Superior temporal gyrus (tissue), 1 donor: Measurements from ENCODE around the gene TXNDC16.

Source experiments
- DNase-seq: peaks from one replicate; pipeline ENCODE4 v3.0.0-alpha.2; 2016; ENCODE audit errors: extremely low spot score

Gene TXNDC16

GRCh38 chr14:52455291-52456088 lies 96.8 kb downstream of the TXNDC16 start:
- DNase-seq: no peak

DNA sequence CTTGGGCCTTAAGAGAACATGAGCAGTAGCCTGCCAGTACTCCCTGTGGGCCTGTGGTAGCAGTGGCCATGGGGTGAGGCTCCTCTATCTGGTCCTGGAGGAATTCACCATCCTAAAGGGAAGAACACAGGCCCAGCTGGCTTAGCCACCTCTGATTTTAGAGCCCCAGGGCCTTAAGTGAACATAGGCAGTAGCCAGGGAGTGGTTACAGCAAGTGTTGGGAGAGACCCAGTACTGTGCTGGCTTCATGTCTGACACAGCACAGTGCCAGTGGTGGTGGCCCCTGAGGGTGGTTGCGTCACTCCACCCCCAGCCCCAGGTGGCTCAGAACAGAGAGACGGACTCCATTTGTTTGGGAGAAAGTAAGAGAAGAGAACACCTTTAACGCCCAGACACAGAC lies 105.1 kb downstream of the TXNDC16 start:
- no peak for DNase-seq

DNA sequence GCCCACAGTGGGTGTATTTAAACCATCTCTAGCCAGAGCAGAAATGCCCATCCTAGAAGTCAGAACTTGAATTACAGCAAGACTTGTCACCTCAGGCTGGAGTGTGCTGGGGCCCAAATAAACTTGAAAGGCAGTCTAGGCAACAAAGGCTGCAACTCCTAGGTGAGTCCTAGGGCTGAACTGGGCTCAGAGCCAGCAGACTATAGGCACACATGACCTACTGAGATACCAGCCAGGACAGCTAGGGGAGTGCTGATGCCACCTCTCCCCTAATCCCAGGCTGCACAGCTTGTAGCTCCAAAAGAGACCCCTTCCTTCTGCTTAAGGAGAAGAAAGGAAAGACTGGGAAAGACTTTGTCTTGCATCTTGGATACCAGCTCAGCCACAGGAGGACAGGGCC lies 106.0 kb downstream of the TXNDC16 start:
- no peak for DNase-seq

GRCh38 chr14:52443506-52443905 lies 108.8 kb downstream of the TXNDC16 start:
- no peak for DNase-seq

DNA sequence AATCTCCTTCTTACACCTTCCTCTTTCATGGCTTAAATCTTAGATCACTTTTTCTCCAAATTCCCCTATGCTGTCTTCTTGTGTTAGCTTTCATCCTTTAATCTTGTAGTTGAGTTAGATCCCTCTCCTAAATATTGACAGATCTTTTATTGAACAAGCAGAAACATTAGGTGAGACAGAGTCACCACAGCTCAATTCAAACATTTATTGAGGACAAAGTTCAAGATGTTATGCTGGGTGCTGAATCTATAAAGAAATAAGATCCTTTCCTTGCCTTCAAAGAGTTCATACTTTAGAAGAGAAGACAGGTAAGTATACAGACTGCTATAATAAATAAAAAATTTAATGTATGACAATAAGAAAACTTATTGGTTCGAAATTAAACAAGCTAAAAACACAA lies 109.7 kb downstream of the TXNDC16 start:
- no peak for DNase-seq

DNA sequence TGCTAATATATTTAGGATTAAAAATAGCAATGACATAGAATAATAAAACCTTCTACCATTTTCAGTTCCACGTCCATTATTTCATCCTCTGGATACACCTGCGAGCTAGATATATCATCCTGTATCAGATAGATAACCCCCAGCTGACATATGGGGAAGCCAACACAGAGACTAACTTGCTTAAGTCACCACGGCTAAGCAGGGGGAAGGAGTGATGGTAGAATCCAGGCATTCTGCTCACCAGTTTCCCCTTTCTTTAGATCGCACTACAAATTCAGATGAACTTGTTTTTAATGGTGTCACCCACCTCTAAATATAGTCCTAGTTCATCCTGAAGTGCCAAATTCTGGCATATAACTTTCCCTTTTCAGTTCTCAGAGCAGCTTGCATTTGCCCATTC lies 110.1 kb downstream of the TXNDC16 start:
- DNase-seq: no peak

DNA sequence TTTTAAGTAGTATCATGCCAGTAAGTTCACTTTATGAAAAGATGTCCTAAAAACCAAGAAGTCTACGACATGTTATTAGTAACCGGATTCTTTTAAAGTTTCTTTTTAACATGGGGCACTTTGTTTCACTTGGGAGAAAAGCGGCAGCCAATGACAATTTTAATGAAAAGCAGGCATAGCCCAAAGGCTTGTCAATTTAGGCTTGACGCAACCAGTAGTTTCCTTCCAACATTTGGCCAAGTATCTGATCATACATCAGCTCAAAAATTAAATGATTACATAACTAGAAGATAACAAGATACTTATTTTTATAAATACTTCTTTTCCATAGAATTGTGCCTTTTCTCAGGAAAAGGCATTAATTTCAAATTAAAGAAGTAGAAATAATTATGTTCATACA lies 112.8 kb downstream of the TXNDC16 start:
- no peak for DNase-seq

DNA sequence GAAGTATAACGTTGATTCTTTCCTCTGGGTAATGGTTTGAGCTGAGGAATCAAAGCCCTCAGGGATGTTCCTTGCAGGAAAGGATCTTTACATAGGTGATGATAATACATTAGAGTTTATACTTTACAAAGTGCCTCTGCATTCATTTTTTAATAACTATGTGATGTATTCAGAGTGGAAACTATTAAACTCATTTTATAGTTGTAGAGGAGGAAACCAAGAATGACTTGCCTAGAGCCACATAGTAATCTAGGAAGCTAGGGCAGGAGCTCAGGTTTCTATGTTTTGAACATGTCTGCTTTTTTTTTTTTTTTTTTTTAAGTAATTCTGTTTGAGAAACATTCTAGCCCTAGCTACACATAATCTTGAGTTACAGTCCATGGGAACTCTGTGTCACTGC lies 117.3 kb downstream of the TXNDC16 start:
- DNase-seq: no peak

DNA sequence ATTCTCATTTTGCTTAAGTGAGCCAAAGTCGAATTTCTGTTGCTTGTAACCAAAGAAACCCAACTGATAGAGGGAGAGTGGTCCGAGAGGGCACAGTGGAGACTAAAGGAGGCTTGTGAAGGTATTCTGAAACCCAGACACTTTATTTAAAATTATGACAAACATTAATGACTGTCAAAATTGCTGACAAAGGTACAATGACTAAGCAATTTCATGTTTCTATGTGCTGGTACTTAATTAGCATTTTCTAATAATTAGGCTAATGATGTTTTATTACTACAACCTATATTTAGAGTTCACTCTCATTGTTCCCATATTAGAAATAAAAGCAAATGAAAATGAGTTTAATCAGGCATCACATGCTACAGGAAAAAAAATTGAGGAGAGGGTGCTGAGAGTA lies 121.8 kb downstream of the TXNDC16 start:
- no peak for DNase-seq

DNA sequence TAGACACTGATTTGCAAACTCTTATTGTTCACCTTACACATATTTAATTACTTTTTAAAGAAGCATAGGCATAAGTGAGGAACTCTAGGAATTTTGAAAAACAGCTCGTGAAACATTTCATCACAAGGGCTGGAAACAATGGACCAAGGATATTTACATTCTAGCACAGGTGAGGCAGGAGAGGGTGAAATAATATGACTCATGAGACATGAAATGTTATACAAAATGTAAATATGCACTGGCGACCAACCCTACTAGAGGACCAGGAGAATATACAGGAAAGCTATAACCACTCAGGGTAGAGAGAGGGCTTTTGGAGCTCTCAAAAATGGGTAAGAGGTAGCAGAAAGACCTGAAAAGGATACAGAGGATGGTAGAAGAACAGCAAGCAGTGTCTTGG lies 122.9 kb downstream of the TXNDC16 start:
- DNase-seq: no peak

DNA sequence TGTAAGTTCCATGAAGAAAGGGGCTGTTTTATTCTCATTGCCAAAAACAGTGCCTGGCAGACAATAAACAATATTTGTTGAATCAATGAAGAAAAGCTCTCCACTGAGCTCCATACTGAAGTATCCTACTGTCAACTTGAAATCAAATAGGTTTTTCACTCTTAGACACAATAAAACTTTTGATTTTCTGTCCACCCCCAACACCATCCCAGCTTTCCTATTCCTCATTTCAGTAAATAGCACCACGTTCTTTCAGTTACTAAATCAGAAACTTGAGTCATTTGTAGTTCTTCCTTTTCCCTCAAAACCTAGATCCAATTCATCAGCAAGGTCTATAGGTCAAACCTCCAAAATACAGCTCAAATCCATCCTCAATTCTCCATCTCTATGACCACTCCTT lies 124.8 kb downstream of the TXNDC16 start:
- DNase-seq: no peak

- DNase-seq: no peak
Measured at GRCh38 chr14:52422650-52423356, 129.5 kb downstream of the TXNDC16 start.

DNA sequence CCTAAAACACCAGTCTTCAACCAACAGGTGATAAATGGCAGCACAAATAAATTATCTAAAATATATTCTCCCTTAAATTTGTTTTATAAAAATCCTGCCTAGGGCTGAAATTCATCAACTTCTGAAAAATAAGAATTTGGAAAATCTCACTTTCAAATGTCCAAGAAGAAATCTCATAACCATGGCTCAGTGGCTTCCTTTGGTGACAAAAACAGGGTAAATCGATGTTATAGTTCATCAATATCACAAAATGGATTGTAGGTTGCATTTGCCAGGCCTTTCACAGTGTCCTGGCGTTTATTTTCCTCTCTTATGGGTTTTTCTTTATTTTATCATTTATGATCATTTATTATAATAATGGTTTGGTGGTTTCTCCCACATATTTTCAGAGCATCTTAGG lies 135.2 kb downstream of the TXNDC16 start:
- DNase-seq: no peak

GRCh38 chr14:52413729-52414408 lies 138.4 kb downstream of the TXNDC16 start:
- DNase-seq: no peak

GRCh38 chr14:52412426-52412825 lies 139.9 kb downstream of the TXNDC16 start:
- DNase-seq: no peak

GRCh38 chr14:52405314-52405713 lies 147.0 kb downstream of the TXNDC16 start:
- no peak for DNase-seq

- DNase-seq: no peak
Measured at GRCh38 chr14:52402812-52403526, 149.3 kb downstream of the TXNDC16 start.

GRCh38 chr14:52400846-52401245 lies 151.5 kb downstream of the TXNDC16 start:
- DNase-seq: no peak

- DNase-seq: no peak
Measured at GRCh38 chr14:52399921-52400595, 152.2 kb downstream of the TXNDC16 start.

GRCh38 chr14:52399104-52399503 lies 153.2 kb downstream of the TXNDC16 start:
- DNase-seq: no peak

GRCh38 chr14:52397844-52398243 lies 154.5 kb downstream of the TXNDC16 start:
- DNase-seq: no peak

DNA sequence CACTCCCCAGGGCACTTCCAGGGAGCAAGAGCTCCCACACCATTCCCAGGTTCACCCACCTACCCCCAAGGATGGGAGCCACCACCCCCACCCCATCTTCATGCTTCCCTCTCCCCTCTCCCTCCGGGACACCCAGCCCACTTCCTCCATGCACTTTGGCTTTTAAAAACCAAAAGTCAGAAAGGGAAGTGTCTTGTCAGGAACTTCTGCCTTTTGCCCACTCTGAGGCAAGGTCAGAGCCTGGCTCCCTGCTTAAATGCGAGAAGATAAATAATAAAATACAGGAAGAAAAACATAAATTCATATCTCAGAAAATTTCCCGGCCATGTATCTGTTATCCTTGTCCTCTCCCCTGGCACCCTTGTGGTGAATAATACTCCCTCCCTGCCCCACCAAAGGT lies 156.6 kb downstream of the TXNDC16 start:
- DNase-seq: no peak
